Measurements from ENCODE around the gene MYO18B.

Gene MYO18B

GRCh38 chr22:25953919-25954318 is 211.9 kb downstream of the MYO18B start:
- Histone ChIP-seq H3K9me3 (ENCODE audit: low read length) (no peaks in the 10 kb centered on the region), H3K4me3 (ENCODE audit: low read length) (no peak overlapping the region), H2AFZ (ENCODE audit: low read depth, low read length) (no peak overlapping the region), H3K36me3 (ENCODE audit: insufficient read depth, low read length) (no peaks in the 10 kb centered on the region), H3K27me3 (ENCODE audit: insufficient read depth, low read length) (no peaks in the 10 kb centered on the region), H3K4me1 (ENCODE audit: insufficient read depth, low read length) (no peaks in the 10 kb centered on the region)

- Histone ChIP-seq H3K4me3 (ENCODE audit: low read length) (no peak overlapping the region), H3K9me3 (ENCODE audit: low read length) (no peaks in the 10 kb centered on the region), H2AFZ (ENCODE audit: low read depth, low read length) (no peak overlapping the region), H3K27me3 (ENCODE audit: insufficient read depth, low read length) (no peaks in the 10 kb centered on the region), H3K36me3 (ENCODE audit: insufficient read depth, low read length) (no peaks in the 10 kb centered on the region), H3K4me1 (ENCODE audit: insufficient read depth, low read length) (no peaks in the 10 kb centered on the region)
Observed at GRCh38 chr22:25955323-25955722, 213.3 kb downstream of the MYO18B start.

GRCh38 chr22:25956801-25957200 is 214.8 kb downstream of the MYO18B start:
- Histone ChIP-seq H3K4me3 (ENCODE audit: low read length) (no peak overlapping the region), H2AFZ (ENCODE audit: low read depth, low read length) (no peak overlapping the region), H3K9me3 (ENCODE audit: low read length) (no peaks in the 10 kb centered on the region), H3K4me1 (ENCODE audit: insufficient read depth, low read length) (no peaks in the 10 kb centered on the region), H3K36me3 (ENCODE audit: insufficient read depth, low read length) (no peaks in the 10 kb centered on the region), H3K27me3 (ENCODE audit: insufficient read depth, low read length) (no peaks in the 10 kb centered on the region)

GRCh38 chr22:25959818-25960774 is 218.1 kb downstream of the MYO18B start:
- H3K27me3 ChIP-seq (ENCODE audit: insufficient read depth, low read length): no peaks in the 10 kb centered on the region
- no peaks in the 10 kb centered on the region for H3K4me1 ChIP-seq (ENCODE audit: insufficient read depth, low read length)
- no peaks in the 10 kb centered on the region for H3K36me3 ChIP-seq (ENCODE audit: insufficient read depth, low read length)
- H3K4me3 ChIP-seq (ENCODE audit: low read length): no peak overlapping the region
- H2AFZ ChIP-seq (ENCODE audit: low read depth, low read length): no peak overlapping the region
- no peaks in the 10 kb centered on the region for H3K9me3 ChIP-seq (ENCODE audit: low read length)

- H3K4me1 ChIP-seq (ENCODE audit: insufficient read depth, low read length): no peaks in the 10 kb centered on the region
- H3K27me3 ChIP-seq (ENCODE audit: insufficient read depth, low read length): no peaks in the 10 kb centered on the region
- H3K4me3 ChIP-seq (ENCODE audit: low read length): no peak overlapping the region
- no peak overlapping the region for H2AFZ ChIP-seq (ENCODE audit: low read depth, low read length)
- no peaks in the 10 kb centered on the region for H3K9me3 ChIP-seq (ENCODE audit: low read length)
- no peaks in the 10 kb centered on the region for H3K36me3 ChIP-seq (ENCODE audit: insufficient read depth, low read length)
Observed at GRCh38 chr22:25961699-25962098, 219.7 kb downstream of the MYO18B start.

- Histone ChIP-seq H3K36me3 (ENCODE audit: insufficient read depth, low read length) (no peaks in the 10 kb centered on the region), H3K4me1 (ENCODE audit: insufficient read depth, low read length) (no peaks in the 10 kb centered on the region), H3K4me3 (ENCODE audit: low read length) (no peak overlapping the region)
Observed at GRCh38 chr22:25962711-25963110, 220.7 kb downstream of the MYO18B start.

GRCh38 chr22:25964961-25965730 is 223.2 kb downstream of the MYO18B start:
- Histone ChIP-seq H3K36me3 (ENCODE audit: insufficient read depth, low read length) (no peaks in the 10 kb centered on the region), H3K4me1 (ENCODE audit: insufficient read depth, low read length) (no peaks in the 10 kb centered on the region), H2AFZ (ENCODE audit: low read depth, low read length) (no peak overlapping the region), H3K27me3 (ENCODE audit: insufficient read depth, low read length) (no peaks in the 10 kb centered on the region), H3K9me3 (ENCODE audit: low read length) (no peaks in the 10 kb centered on the region), H3K4me3 (ENCODE audit: low read length) (no peak overlapping the region)

More at GRCh38 chr22:25962711-25963110, 220.7 kb downstream of the MYO18B start:
- H3K9me3 ChIP-seq (ENCODE audit: low read length): no peaks in the 10 kb centered on the region
- H3K27me3 ChIP-seq (ENCODE audit: insufficient read depth, low read length): no peaks in the 10 kb centered on the region
- H2AFZ ChIP-seq (ENCODE audit: low read depth, low read length): no peak overlapping the region

GRCh38 chr22:25966448-25966913 is 224.5 kb downstream of the MYO18B start:
- H3K36me3 ChIP-seq (ENCODE audit: insufficient read depth, low read length): no peaks in the 10 kb centered on the region
- no peaks in the 10 kb centered on the region for H3K9me3 ChIP-seq (ENCODE audit: low read length)
- H3K4me3 ChIP-seq (ENCODE audit: low read length): no peak overlapping the region
- H2AFZ ChIP-seq (ENCODE audit: low read depth, low read length): no peak overlapping the region
- H3K27me3 ChIP-seq (ENCODE audit: insufficient read depth, low read length): no peaks in the 10 kb centered on the region
- no peaks in the 10 kb centered on the region for H3K4me1 ChIP-seq (ENCODE audit: insufficient read depth, low read length)

- Histone ChIP-seq H3K27me3 (ENCODE audit: insufficient read depth, low read length) (no peaks in the 10 kb centered on the region), H3K36me3 (ENCODE audit: insufficient read depth, low read length) (no peaks in the 10 kb centered on the region), H3K9me3 (ENCODE audit: low read length) (no peaks in the 10 kb centered on the region), H3K4me1 (ENCODE audit: insufficient read depth, low read length) (no peaks in the 10 kb centered on the region), H3K4me3 (ENCODE audit: low read length) (no peak overlapping the region), H2AFZ (ENCODE audit: low read depth, low read length) (no peak overlapping the region)
Observed at GRCh38 chr22:25969286-25969685, 227.3 kb downstream of the MYO18B start.

- no peaks in the 10 kb centered on the region for H3K4me1 ChIP-seq (ENCODE audit: insufficient read depth, low read length)
- no peaks in the 10 kb centered on the region for H3K27me3 ChIP-seq (ENCODE audit: insufficient read depth, low read length)
- no peaks in the 10 kb centered on the region for H3K36me3 ChIP-seq (ENCODE audit: insufficient read depth, low read length)
- no peak overlapping the region for H3K4me3 ChIP-seq (ENCODE audit: low read length)
- no peak overlapping the region for H2AFZ ChIP-seq (ENCODE audit: low read depth, low read length)
- H3K9me3 ChIP-seq (ENCODE audit: low read length): no peaks in the 10 kb centered on the region
Observed at GRCh38 chr22:25969901-25970300, 227.9 kb downstream of the MYO18B start.

- H3K36me3 ChIP-seq (ENCODE audit: insufficient read depth, low read length): no peaks in the 10 kb centered on the region
- no peaks in the 10 kb centered on the region for H3K9me3 ChIP-seq (ENCODE audit: low read length)
- no peak overlapping the region for H3K4me3 ChIP-seq (ENCODE audit: low read length)
- H3K27me3 ChIP-seq (ENCODE audit: insufficient read depth, low read length): no peaks in the 10 kb centered on the region
- H3K4me1 ChIP-seq (ENCODE audit: insufficient read depth, low read length): no peaks in the 10 kb centered on the region
- no peak overlapping the region for H2AFZ ChIP-seq (ENCODE audit: low read depth, low read length)
Observed at GRCh38 chr22:25970374-25970911, 228.5 kb downstream of the MYO18B start.

GRCh38 chr22:25970999-25971811 is 229.2 kb downstream of the MYO18B start:
- Histone ChIP-seq H3K36me3 (ENCODE audit: insufficient read depth, low read length) (no peaks in the 10 kb centered on the region), H3K4me1 (ENCODE audit: insufficient read depth, low read length) (no peaks in the 10 kb centered on the region), H3K27me3 (ENCODE audit: insufficient read depth, low read length) (peaks cover 2% of the 10 kb centered on the region), H2AFZ (ENCODE audit: low read depth, low read length) (no peak overlapping the region), H3K4me3 (ENCODE audit: low read length) (no peak overlapping the region), H3K9me3 (ENCODE audit: low read length) (no peaks in the 10 kb centered on the region)

All from neuron (in vitro differentiated cells).